AG09309 (cell line): ENCODE data around the gene ENO3.
A peak's percentile ranks its signal among the peaks of the same experiment; 100 is the strongest.

Experiments used
- DNase-seq: peaks from one replicate; pipeline ENCODE4 v3.0.0-alpha.2; 2010; ENCODE audit warnings: low read depth
- H3K4me3 ChIP-seq: 2 replicates; pipeline ENCODE4 v1.5.1; 2011; ENCODE audit warnings: mild to moderate bottlenecking, low read depth, low read length, moderate library complexity; ENCODE audit not compliant: control insufficient read depth
- TF ChIP-seq, protein P1 (sequence below): IDR thresholded peaks from 2 replicates; pipeline ENCODE4 v1.5.1; 2011; ENCODE audit warnings: mild to moderate bottlenecking, low read depth, low read length, inconsistent platforms; ENCODE audit not compliant: insufficient read depth, control insufficient read depth; ENCODE audit errors: missing control alignments

ENO3 gene

DNA sequence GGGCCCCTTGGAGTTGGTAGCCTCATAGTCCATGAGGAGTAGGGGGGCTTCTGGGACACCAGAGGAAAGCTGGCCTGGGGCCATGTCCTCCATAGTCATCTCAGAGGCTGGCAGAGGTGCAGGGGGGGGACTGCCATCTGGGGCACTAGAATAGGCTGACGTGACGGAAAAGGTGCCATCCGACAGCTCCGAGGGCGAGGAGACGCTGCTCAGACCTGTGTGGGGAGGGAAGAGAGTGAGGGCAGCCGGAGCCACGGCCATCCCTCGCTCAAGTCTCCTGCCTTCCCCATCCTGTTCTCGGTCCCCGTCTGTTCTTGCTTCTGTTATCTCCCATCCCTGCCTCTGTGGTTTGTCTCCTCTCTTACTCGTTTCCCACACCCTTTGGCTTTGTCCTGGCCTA lies 21.4 kb downstream of the ENO3 start:
- TF ChIP-seq, protein P1, sequence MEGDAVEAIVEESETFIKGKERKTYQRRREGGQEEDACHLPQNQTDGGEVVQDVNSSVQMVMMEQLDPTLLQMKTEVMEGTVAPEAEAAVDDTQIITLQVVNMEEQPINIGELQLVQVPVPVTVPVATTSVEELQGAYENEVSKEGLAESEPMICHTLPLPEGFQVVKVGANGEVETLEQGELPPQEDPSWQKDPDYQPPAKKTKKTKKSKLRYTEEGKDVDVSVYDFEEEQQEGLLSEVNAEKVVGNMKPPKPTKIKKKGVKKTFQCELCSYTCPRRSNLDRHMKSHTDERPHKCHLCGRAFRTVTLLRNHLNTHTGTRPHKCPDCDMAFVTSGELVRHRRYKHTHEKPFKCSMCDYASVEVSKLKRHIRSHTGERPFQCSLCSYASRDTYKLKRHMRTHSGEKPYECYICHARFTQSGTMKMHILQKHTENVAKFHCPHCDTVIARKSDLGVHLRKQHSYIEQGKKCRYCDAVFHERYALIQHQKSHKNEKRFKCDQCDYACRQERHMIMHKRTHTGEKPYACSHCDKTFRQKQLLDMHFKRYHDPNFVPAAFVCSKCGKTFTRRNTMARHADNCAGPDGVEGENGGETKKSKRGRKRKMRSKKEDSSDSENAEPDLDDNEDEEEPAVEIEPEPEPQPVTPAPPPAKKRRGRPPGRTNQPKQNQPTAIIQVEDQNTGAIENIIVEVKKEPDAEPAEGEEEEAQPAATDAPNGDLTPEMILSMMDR, result no peak

DNA sequence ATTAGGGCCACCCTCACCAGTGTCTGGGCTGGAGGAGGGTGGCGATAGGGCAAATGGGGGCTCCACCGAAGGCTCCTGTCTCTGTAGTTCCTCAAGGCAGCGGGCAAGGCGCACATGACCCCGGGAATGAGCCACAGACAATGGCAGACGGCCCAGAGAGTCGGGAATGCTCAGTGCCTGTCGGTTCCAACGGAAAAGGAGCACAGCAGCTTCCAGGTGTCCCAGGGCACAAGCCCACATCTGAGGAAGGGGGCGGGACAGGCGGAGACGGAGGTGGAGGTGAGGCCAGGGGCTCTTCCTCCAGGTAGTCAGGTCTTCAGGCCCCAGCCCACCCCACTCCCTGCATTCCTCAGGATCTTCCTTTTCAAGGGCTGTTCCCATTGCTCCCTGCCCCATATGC lies 21.8 kb downstream of the ENO3 start:
- no peak overlapping the region for H3K4me3 ChIP-seq
- TF ChIP-seq, protein P1, result no peak
- no peak for DNase-seq

More for the DNA sequence above, 21.4 kb downstream of the ENO3 start:
- H3K4me3 ChIP-seq, result no peak overlapping the region
- DNase-seq, result no peak

DNA sequence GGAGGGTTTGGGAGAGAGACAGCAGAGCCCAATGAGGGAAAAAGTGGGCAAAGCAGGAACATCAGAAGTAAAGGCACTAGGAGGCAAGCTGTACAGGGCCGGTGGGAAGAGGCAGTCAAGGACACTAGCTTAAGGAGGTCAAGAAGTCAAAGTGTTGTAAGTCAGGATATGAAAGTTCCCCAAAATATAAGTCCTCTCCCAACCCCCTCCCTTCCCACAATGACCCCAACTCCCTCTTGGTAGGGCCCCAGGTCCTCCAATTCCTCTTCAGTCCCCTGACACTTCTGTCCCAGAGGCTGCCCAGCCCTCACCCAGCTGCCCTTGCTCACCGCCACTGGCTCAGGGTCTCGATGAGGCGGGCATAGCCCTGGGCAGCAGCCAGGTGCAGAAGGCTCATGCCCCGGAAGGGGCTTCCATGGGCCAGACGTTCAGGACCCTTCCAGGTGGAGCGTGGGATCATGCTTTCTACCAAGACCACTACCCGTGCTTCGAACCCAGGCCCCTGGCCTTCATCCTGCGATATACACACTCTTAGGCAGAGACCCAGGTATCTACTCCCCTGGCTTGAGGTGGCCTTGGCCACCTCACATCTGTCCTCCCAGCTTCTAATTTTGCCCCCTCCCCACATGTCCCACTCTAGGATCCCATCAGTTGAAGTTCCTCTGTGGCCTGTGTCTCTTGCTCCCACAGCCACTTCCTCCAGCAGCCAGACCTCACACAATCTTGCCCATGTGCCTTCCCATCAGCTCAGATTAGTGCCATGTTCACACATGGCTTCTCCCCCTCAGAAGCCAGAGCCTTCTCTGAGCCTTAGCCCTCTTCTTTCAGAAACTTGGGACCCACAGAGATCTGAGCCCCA lies 22.6 kb downstream of the ENO3 start:
- TF ChIP-seq, protein P1, result no peak
- no peak for DNase-seq
- H3K4me3 ChIP-seq, result no peak overlapping the region

DNA sequence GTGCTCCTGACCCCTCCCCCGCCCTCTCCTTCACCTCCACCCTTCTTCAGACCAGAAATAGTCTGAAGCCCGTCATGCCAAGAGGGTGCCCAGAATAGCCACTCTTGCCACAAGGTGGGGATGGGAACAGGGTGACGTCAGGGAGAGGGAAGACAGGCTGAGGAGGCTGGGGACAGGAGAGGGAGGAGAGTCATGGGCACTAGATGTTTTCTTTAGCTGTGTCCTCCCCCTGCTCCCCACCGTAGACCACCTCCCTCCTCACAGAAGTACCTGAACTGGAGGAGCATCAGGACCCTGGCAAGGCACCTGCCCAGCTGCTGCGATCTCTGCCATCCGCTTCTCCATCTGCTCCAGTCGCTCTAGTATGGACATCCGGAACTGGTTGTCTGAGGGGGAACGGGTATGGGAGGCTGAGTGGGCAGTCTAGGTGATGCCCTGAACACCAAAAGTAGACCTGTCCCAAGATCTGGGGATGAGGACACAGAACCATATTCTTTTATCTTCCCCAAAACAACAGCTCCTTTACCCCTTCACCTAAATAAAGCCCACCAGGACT lies 23.3 kb downstream of the ENO3 start:
- TF ChIP-seq, protein P1, result no peak

DNA sequence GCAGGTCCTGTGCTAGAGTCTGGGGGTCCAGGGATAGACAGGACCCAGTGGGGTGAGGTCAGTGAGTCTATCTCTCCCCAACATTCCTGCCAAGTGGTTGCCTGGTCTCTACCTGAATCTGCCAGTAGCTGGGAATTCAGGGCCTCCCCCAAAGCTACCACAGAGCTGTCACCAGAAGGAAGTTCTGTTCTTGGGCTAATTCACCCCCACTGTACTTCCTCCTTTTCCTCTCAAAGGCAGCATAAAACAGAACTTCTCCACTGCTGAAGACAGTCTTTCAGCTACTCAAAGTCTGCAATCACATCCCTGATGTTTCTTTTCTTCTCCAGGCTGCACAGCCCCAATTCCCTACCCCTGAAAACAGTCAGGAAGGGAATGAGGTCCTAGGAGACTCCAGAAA lies 27.8 kb downstream of the ENO3 start:
- DNase-seq, result no peak
- TF ChIP-seq, protein P1, result no peak
- H3K4me3 ChIP-seq, result no peak overlapping the region

More for the DNA sequence above, 23.3 kb downstream of the ENO3 start:
- H3K4me3 ChIP-seq, result no peak overlapping the region
- DNase-seq, result no peak

DNA sequence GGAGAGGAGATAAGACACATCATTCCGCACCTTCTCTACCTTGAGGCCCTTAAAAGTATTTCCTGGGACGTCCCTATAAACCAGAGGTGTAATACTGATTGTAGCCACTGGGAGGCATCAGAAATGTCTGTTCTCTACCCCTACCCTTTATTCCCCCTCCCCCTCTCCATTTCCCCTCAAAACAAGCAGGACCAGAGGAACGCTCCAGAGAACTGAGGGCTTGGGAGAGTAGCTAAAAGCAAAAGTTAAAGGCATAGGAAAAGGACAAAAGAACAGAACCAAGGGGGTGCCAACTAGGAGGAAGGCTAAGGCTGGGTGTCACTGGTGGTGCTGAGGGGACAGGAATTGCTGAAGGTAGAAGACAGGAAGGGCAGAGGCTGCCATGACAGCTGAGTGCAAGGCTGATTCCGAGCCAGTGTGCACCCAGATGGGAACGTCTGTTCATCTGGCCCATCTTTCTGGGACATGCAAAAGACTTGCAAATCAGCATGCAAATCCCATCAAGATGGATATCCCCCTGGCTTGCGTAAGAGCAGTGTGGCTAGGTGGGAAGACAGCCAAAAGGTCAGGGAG lies 29.8 kb downstream of the ENO3 start:
- no peak for DNase-seq
- TF ChIP-seq, protein P1, result peak; percentile 63
- H3K4me3 ChIP-seq, result no peak overlapping the region
